Endothelial cell of umbilical vein (primary cell): ENCODE measurements around the gene PGM2L1. TPM values are rescaled to one million over a fixed set of nuclear protein-coding genes. Genes with fewer than 3 reads are reported as not detected.

Experiments
- BruUV-seq: library from RNA; stranded (reverse); fragments of 400-500 nt; replicated peaks from 2 replicates; lab custom pipeline; 2021; lab: Mats Ljungman, UMichigan
- CTCF ChIA-PET: fragments of 300-600, 350-600 bp; sonication (Branson Sonifier 250); formaldehyde crosslinking; loops from one replicate; lab custom pipeline; 2021; ENCODE audit warnings: antibody characterized with exemption, inconsistent platforms; lab: Charles Lee
- POLR2A ChIA-PET: fragments of 300-600, 350-600 bp; sonication (Branson Sonifier 250); formaldehyde crosslinking; loops from one replicate; lab custom pipeline; 2021; ENCODE audit warnings: antibody characterized with exemption, inconsistent platforms; lab: Charles Lee
- DNase-seq: peaks from one replicate; pipeline ENCODE4 v3.0.0-alpha.2; 2011; ENCODE audit warnings: low read depth, low spot score
- FAIRE-seq: peaks from 2 replicates; lab custom pipeline; 2011; peaks lifted over from hg19 to GRCh38; lab: Jason Lieb, UNC
- H2AFZ ChIP-seq: 2 replicates; pipeline ENCODE4 v1.6.0; 2012; ENCODE audit warnings: low read depth, low read length, control low read depth, inconsistent platforms
- H3K27ac ChIP-seq: 2 replicates; pipeline ENCODE4 v1.5.1; 2011; ENCODE audit warnings: low read depth, mild to moderate bottlenecking, control low read depth, low read length, moderate library complexity; ENCODE audit not compliant: insufficient read depth
- H3K27me3 ChIP-seq, 2 experiments: 2 replicates each; pipeline versions ENCODE4 v1.6.0 to v1.6.1; 2011; ENCODE audit warnings: low read length in 2 of 2, mixed read lengths in 1 of 2; ENCODE audit not compliant: control insufficient read depth in 2 of 2, insufficient read depth in 2 of 2
- H3K36me3 ChIP-seq, 2 experiments: 2 replicates in 1 of 2; 3 replicates in 1 of 2; pipeline ENCODE4 v1.5.1; 2011; ENCODE audit warnings: low read length in 2 of 2, mild to moderate bottlenecking in 1 of 2, moderate library complexity in 1 of 2; ENCODE audit not compliant: control insufficient read depth in 2 of 2, insufficient read depth in 2 of 2; ENCODE audit errors: extremely low read depth in 1 of 2
- H3K4me1 ChIP-seq: 3 replicates; pipeline ENCODE4 v1.5.1; 2011; ENCODE audit warnings: mild to moderate bottlenecking, low read length; ENCODE audit not compliant: control insufficient read depth, insufficient read depth; ENCODE audit errors: extremely low read depth
- H3K4me2 ChIP-seq: 2 replicates; pipeline ENCODE4 v1.6.1; 2011; ENCODE audit warnings: low read length, control low read depth, mixed read lengths; ENCODE audit not compliant: insufficient read depth
- H3K4me3 ChIP-seq, 3 experiments: fragments of 200-600 bp in 1 of 3; sonication (generic), shearing (Covaris generic) in 1 of 3; replicated peaks in 1 of 3; 2 replicates each; pipeline ENCODE4 v1.5.1; 2011 to 2016; ENCODE audit warnings: control low read depth in 3 of 3, low read length in 3 of 3, mild to moderate bottlenecking in 2 of 3, inconsistent platforms in 1 of 3, low read depth in 1 of 3, moderate library complexity in 1 of 3; ENCODE audit not compliant: insufficient read depth in 1 of 3
- H3K79me2 ChIP-seq: 2 replicates; pipeline ENCODE4 v1.6.0; 2012; ENCODE audit warnings: low read length, inconsistent platforms; ENCODE audit not compliant: control insufficient read depth, insufficient read depth
- H3K9ac ChIP-seq: replicated peaks from 2 replicates; pipeline ENCODE3; 2011; ENCODE audit warnings: low read length, control low read depth; ENCODE audit not compliant: insufficient read depth; ENCODE audit errors: extremely low read depth
- H3K9me1 ChIP-seq: replicated peaks from 3 replicates; pipeline ENCODE4 v1.6.0; 2011; ENCODE audit warnings: mild to moderate bottlenecking, low read length; ENCODE audit not compliant: control insufficient read depth, insufficient read depth; ENCODE audit errors: extremely low read depth
- H3K9me3 ChIP-seq: replicated peaks from 2 replicates; pipeline ENCODE4 v1.5.1; 2012; ENCODE audit warnings: low read length, inconsistent platforms; ENCODE audit not compliant: control insufficient read depth, insufficient read depth
- H4K20me1 ChIP-seq: replicated peaks from 2 replicates; pipeline ENCODE3; 2011; ENCODE audit warnings: mild to moderate bottlenecking, low read length; ENCODE audit not compliant: control insufficient read depth, insufficient read depth; ENCODE audit errors: extremely low read depth
- EZH2 ChIP-seq: IDR thresholded peaks from 2 replicates; pipeline ENCODE4 v1.6.1; 2012; ENCODE audit warnings: borderline replicate concordance, low read depth, mild to moderate bottlenecking, moderate library complexity, low read length, inconsistent platforms; ENCODE audit not compliant: severe bottlenecking
- FOS ChIP-seq: IDR thresholded peaks from 2 replicates; pipeline ENCODE4 v1.6.1; 2011; ENCODE audit warnings: mild to moderate bottlenecking, low read length, moderate library complexity, borderline replicate concordance; ENCODE audit not compliant: insufficient read depth
- GATA2 ChIP-seq: IDR thresholded peaks from 2 replicates; pipeline ENCODE4 v1.7.0; 2011; ENCODE audit warnings: low read depth, mild to moderate bottlenecking, moderate library complexity, mixed read lengths, low read length; ENCODE audit not compliant: insufficient read length, insufficient read depth
- JUN ChIP-seq: IDR thresholded peaks from 2 replicates; pipeline ENCODE4 v1.6.1; 2011; ENCODE audit warnings: borderline replicate concordance, low read depth; ENCODE audit not compliant: insufficient read length, insufficient read depth
- MYC ChIP-seq: IDR thresholded peaks from one replicate; pipeline ENCODE4 v1.6.1; 2011; ENCODE audit warnings: mild to moderate bottlenecking, low read depth, low read length
- POLR2A ChIP-seq: IDR thresholded peaks from 2 replicates; pipeline ENCODE4 v1.6.1; 2012; ENCODE audit warnings: low read depth, mild to moderate bottlenecking, control low read depth, low read length
- POLR2AphosphoS5 ChIP-seq: IDR thresholded peaks from 2 replicates; pipeline ENCODE4 v1.6.1; 2012; ENCODE audit warnings: low read depth, mild to moderate bottlenecking, control low read depth, low read length, moderate library complexity; ENCODE audit not compliant: insufficient read depth
- dilution Hi-C: fragments of 300-500 bp; cut with MboI; formaldehyde crosslinking; loops from one replicate; pipeline ENCODE4 v1.15.0; 2019; ENCODE audit warnings: low sequenced_read_pairs; ENCODE audit not compliant: extremely low pct_ligation_motif_present
- intact Hi-C: fragments of 100-400 bp; cut with micrococcal nuclease; formaldehyde crosslinking; loops from one replicate; pipeline ENCODE4 v1.10.0; 2022
- polyA plus RNA-seq, 4 experiments: library from polyadenylated mRNA; depleted of rRNA in 3 of 4; stranded (reverse) in 3 of 4; unstranded in 1 of 4; fragments of >200 nt; gene quantifications; 2 replicates each; pipeline versions ENCODE4 v1.2.1 to v1.2.3, GENCODE V29; 2011 to 2012; ENCODE audit warnings: missing spikeins in 1 of 4
- total RNA-seq: library from RNA; stranded (reverse); gene quantifications from 2 replicates; pipeline ENCODE4 v1.2.3, GENCODE V29; 2021
- TF ChIP-seq, protein P1 (sequence below): IDR thresholded peaks from 2 replicates; pipeline ENCODE4 v1.6.1; 2011; ENCODE audit not compliant: insufficient read depth, insufficient read length
- TF ChIP-seq, protein P2 (sequence below), 2 donors: IDR thresholded peaks; 1 replicate in 1 of 2; 2 replicates in 1 of 2; pipeline ENCODE4 v1.5.1; 2011; ENCODE audit warnings: low read length in 2 of 2, mild to moderate bottlenecking in 2 of 2, moderate library complexity in 2 of 2, control low read depth in 1 of 2, inconsistent platforms in 1 of 2, low read depth in 1 of 2; ENCODE audit not compliant: insufficient read depth in 1 of 2; ENCODE audit errors: extremely low read depth in 1 of 2

The PGM2L1 gene
- total and polyA plus RNA-seq, 2 donors (not counting 3 experiments of a cell fraction or from before 2014, with no cell fraction given) = 7.9 to 31.4 TPM

- Histone ChIP-seq H3K9me1 (no peaks in the 10 kb centered on the region), H3K4me1 (no peaks in the 10 kb centered on the region), H2AFZ (no peak overlapping the region), H3K9ac (no peak overlapping the region), H3K9me3 (no peaks in the 10 kb centered on the region), H4K20me1 (no peaks in the 10 kb centered on the region), H3K27me3 (no peaks in the 10 kb centered on the region), H3K4me2 (no peak overlapping the region), H3K36me3 (no peaks in the 10 kb centered on the region), H3K4me3 (no peak overlapping the region), H3K79me2 (no peaks in the 10 kb centered on the region), H3K27ac (no peak overlapping the region)
- FAIRE-seq = no peak
- CTCF ChIA-PET = interaction anchor here (1.3 kb wide), 1 partner anchor 9 kb away, joined by 3 read pairs; no protein-coding TSS in a partner anchor
- dilution Hi-C loops (no loop called here), intact Hi-C loops (no loop called here)
- no TSS peak for BruUV-seq
- DNase-seq = no peak
- TF ChIP-seq POLR2A (no peak), GATA2 (no peak), EZH2 (no peak), POLR2AphosphoS5 (no peak), JUN (no peak), MYC (no peak), FOS (no peak)
- TF ChIP-seq, protein P1, sequence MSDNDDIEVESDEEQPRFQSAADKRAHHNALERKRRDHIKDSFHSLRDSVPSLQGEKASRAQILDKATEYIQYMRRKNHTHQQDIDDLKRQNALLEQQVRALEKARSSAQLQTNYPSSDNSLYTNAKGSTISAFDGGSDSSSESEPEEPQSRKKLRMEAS = no peak
- TF ChIP-seq, protein P2, sequence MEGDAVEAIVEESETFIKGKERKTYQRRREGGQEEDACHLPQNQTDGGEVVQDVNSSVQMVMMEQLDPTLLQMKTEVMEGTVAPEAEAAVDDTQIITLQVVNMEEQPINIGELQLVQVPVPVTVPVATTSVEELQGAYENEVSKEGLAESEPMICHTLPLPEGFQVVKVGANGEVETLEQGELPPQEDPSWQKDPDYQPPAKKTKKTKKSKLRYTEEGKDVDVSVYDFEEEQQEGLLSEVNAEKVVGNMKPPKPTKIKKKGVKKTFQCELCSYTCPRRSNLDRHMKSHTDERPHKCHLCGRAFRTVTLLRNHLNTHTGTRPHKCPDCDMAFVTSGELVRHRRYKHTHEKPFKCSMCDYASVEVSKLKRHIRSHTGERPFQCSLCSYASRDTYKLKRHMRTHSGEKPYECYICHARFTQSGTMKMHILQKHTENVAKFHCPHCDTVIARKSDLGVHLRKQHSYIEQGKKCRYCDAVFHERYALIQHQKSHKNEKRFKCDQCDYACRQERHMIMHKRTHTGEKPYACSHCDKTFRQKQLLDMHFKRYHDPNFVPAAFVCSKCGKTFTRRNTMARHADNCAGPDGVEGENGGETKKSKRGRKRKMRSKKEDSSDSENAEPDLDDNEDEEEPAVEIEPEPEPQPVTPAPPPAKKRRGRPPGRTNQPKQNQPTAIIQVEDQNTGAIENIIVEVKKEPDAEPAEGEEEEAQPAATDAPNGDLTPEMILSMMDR (IDR thresholded peaks at IDR 0.05; ENCODE audit: extremely low read depth in 1 of 2, insufficient read depth in 1 of 2, low read depth in 1 of 2, low read length in 2 of 2) = no peak
- POLR2A ChIA-PET = no interaction called here
Measured at GRCh38 chr11:74409633-74410032, 11.4 kb upstream of the PGM2L1 start.
